ENCODE measurements around the gene ANK3.
"Not testable (repeated sequence)": the region's sequence is repeated elsewhere in the genome, so short reads cannot be mapped to it uniquely, and the experiment has no call there.

ANK3 gene

GRCh38 chr10:60292536-60292935 lies 97.1 kb downstream of the ANK3 start:
- not testable (repeated sequence) for H3K9ac ChIP-seq (ENCODE audit: low read length)

GRCh38 chr10:60291344-60291930 lies 98.2 kb downstream of the ANK3 start:
- no peak overlapping the region for H3K9ac ChIP-seq (ENCODE audit: low read length)
- no peak overlapping the region for H3K4me3 ChIP-seq (ENCODE audit: low read depth, low read length)
- H3K27ac ChIP-seq (ENCODE audit: low read depth, low read length), result no peak overlapping the region
- no peaks in the 10 kb centered on the region for H3K27me3 ChIP-seq (ENCODE audit: control insufficient read depth, insufficient read depth, low read length)
- no peaks in the 10 kb centered on the region; the same call in 1 of the 2 replicates for H3K4me1 ChIP-seq (ENCODE audit: control insufficient read depth, insufficient read depth, low read length)
- no peaks in the 10 kb centered on the region for H3K9me3 ChIP-seq (ENCODE audit: control insufficient read depth, insufficient read depth, low read depth, low read length)
- H3K36me3 ChIP-seq (ENCODE audit: control insufficient read depth, insufficient read depth, low read length), result no peaks in the 10 kb centered on the region

More at GRCh38 chr10:60292536-60292935, 97.1 kb downstream of the ANK3 start:
- H3K27me3 ChIP-seq (ENCODE audit: control insufficient read depth, insufficient read depth, low read length); H3K36me3 ChIP-seq (ENCODE audit: control insufficient read depth, insufficient read depth, low read length); H3K27ac ChIP-seq (ENCODE audit: low read depth, low read length); H3K4me3 ChIP-seq (ENCODE audit: low read depth, low read length); H3K4me1 ChIP-seq (ENCODE audit: control insufficient read depth, insufficient read depth, low read length); H3K9me3 ChIP-seq (ENCODE audit: control insufficient read depth, insufficient read depth, low read depth, low read length): not testable (repeated sequence)

- no peak overlapping the region for H3K27ac ChIP-seq (ENCODE audit: low read depth, low read length)
- H3K4me1 ChIP-seq (ENCODE audit: control insufficient read depth, insufficient read depth, low read length), result no peaks in the 10 kb centered on the region; the same call in 1 of the 2 replicates
- H3K4me3 ChIP-seq (ENCODE audit: low read depth, low read length), result no peak overlapping the region
- H3K36me3 ChIP-seq (ENCODE audit: control insufficient read depth, insufficient read depth, low read length), result no peaks in the 10 kb centered on the region
- no peaks in the 10 kb centered on the region for H3K27me3 ChIP-seq (ENCODE audit: control insufficient read depth, insufficient read depth, low read length)
- no peak overlapping the region for H3K9ac ChIP-seq (ENCODE audit: low read length)
- no peaks in the 10 kb centered on the region for H3K9me3 ChIP-seq (ENCODE audit: control insufficient read depth, insufficient read depth, low read depth, low read length)
Observed at GRCh38 chr10:60290558-60290957, 99.1 kb downstream of the ANK3 start.

GRCh38 chr10:60289800-60290199 lies 99.9 kb downstream of the ANK3 start:
- H3K36me3 ChIP-seq (ENCODE audit: control insufficient read depth, insufficient read depth, low read length), result no peaks in the 10 kb centered on the region
- no peak overlapping the region for H3K27ac ChIP-seq (ENCODE audit: low read depth, low read length)
- H3K4me1 ChIP-seq (ENCODE audit: control insufficient read depth, insufficient read depth, low read length), result no peaks in the 10 kb centered on the region; the same call in 1 of the 2 replicates
- no peak overlapping the region for H3K4me3 ChIP-seq (ENCODE audit: low read depth, low read length)
- H3K9me3 ChIP-seq (ENCODE audit: control insufficient read depth, insufficient read depth, low read depth, low read length), result no peaks in the 10 kb centered on the region
- H3K9ac ChIP-seq (ENCODE audit: low read length), result no peak overlapping the region
- H3K27me3 ChIP-seq (ENCODE audit: control insufficient read depth, insufficient read depth, low read length), result no peaks in the 10 kb centered on the region

DNA sequence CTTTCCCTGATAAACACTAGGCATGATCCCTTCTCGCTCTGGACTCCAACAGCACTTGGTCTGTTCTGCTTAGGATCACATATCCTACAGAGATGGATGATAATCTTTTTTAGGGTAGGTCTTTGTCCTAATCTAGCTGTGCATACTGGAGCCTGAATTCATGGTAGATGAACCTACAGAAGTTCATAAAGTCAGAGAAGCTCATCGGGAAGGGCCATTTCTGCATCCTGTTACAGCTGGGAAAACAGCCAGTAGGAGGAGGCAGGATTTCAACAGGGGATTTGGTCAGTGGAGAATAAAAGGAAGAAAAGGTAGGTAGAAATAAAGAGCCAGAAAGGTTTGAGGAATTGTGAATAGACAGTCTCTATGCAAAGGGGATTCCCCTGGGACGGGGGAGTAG lies 101.4 kb downstream of the ANK3 start:
- Histone ChIP-seq H3K27ac (ENCODE audit: low read depth, low read length) (no peak overlapping the region), H3K9me3 (ENCODE audit: control insufficient read depth, insufficient read depth, low read depth, low read length) (no peaks in the 10 kb centered on the region)

DNA sequence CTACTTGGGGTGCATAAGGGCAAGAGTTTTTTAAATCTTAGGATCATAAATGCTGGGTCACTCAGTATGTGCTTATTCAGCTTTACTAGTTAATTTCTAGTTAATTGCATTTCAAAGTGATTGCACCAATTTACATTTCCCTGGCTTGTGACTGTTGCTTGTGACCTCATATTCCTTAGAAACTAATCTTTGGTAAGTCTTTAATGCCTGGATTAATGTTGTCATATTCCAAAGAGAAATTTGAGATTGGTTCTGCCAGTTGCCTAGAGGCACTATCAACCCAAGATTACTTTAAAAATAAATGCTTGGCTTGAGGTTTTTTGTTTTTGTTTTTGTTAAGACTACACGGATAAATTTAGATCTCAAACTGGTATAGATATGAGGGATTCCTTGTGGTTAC lies 103.1 kb downstream of the ANK3 start:
- Histone ChIP-seq H3K36me3 (ENCODE audit: control insufficient read depth, insufficient read depth, low read length) (no peaks in the 10 kb centered on the region), H3K27me3 (ENCODE audit: control insufficient read depth, insufficient read depth, low read length) (no peaks in the 10 kb centered on the region), H3K9me3 (ENCODE audit: control insufficient read depth, insufficient read depth, low read depth, low read length) (no peaks in the 10 kb centered on the region), H3K4me3 (ENCODE audit: low read depth, low read length) (no peak overlapping the region), H3K4me1 (ENCODE audit: control insufficient read depth, insufficient read depth, low read length) (no peaks in the 10 kb centered on the region), H3K27ac (ENCODE audit: low read depth, low read length) (no peak overlapping the region), H3K9ac (ENCODE audit: low read length) (no peak overlapping the region)

More for the DNA sequence above, 101.4 kb downstream of the ANK3 start:
- H3K4me3 ChIP-seq (ENCODE audit: low read depth, low read length), result no peak overlapping the region
- H3K36me3 ChIP-seq (ENCODE audit: control insufficient read depth, insufficient read depth, low read length), result no peaks in the 10 kb centered on the region
- H3K4me1 ChIP-seq (ENCODE audit: control insufficient read depth, insufficient read depth, low read length), result no peaks in the 10 kb centered on the region; the same call in 1 of the 2 replicates
- no peak overlapping the region for H3K9ac ChIP-seq (ENCODE audit: low read length)
- no peaks in the 10 kb centered on the region for H3K27me3 ChIP-seq (ENCODE audit: control insufficient read depth, insufficient read depth, low read length)

DNA sequence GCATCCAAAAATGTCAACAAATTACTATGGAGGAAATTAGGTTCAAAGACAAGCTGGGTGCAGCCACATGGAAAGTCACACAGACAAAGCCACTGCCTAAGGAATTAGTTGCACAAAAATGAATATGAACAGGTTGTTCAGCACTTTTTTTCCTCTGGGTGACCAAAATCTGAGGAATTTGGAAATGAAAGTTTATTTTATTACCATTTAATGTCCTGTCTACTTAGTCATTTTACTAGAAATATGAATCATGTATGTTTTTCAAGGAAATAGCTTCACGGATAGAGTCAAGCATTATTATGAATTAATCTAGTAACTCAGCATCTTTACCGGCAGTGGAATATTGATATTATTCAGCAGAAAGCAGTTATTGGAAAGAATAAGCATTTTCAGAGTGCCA lies 106.3 kb downstream of the ANK3 start:
- Histone ChIP-seq H3K36me3 (ENCODE audit: control insufficient read depth, insufficient read depth, low read length) (no peaks in the 10 kb centered on the region), H3K9ac (ENCODE audit: low read length) (no peak overlapping the region), H3K27ac (ENCODE audit: low read depth, low read length) (no peak overlapping the region), H3K4me3 (ENCODE audit: low read depth, low read length) (no peak overlapping the region), H3K27me3 (ENCODE audit: control insufficient read depth, insufficient read depth, low read length) (no peaks in the 10 kb centered on the region), H3K9me3 (ENCODE audit: control insufficient read depth, insufficient read depth, low read depth, low read length) (no peaks in the 10 kb centered on the region), H3K4me1 (ENCODE audit: control insufficient read depth, insufficient read depth, low read length) (peaks cover 10% of the 10 kb centered on the region)

GRCh38 chr10:60282771-60283353 lies 106.8 kb downstream of the ANK3 start:
- H3K36me3 ChIP-seq (ENCODE audit: control insufficient read depth, insufficient read depth, low read length), result no peaks in the 10 kb centered on the region
- peaks cover 10% of the 10 kb centered on the region for H3K4me1 ChIP-seq (ENCODE audit: control insufficient read depth, insufficient read depth, low read length)
- no peak overlapping the region for H3K27ac ChIP-seq (ENCODE audit: low read depth, low read length)
- no peaks in the 10 kb centered on the region for H3K9me3 ChIP-seq (ENCODE audit: control insufficient read depth, insufficient read depth, low read depth, low read length)
- H3K27me3 ChIP-seq (ENCODE audit: control insufficient read depth, insufficient read depth, low read length), result no peaks in the 10 kb centered on the region
- no peak overlapping the region for H3K4me3 ChIP-seq (ENCODE audit: low read depth, low read length)
- no peak overlapping the region for H3K9ac ChIP-seq (ENCODE audit: low read length)

GRCh38 chr10:60281792-60282353 lies 107.8 kb downstream of the ANK3 start:
- Histone ChIP-seq H3K9me3 (ENCODE audit: control insufficient read depth, insufficient read depth, low read depth, low read length) (no peaks in the 10 kb centered on the region), H3K9ac (ENCODE audit: low read length) (no peak overlapping the region), H3K36me3 (ENCODE audit: control insufficient read depth, insufficient read depth, low read length) (no peaks in the 10 kb centered on the region), H3K27me3 (ENCODE audit: control insufficient read depth, insufficient read depth, low read length) (no peaks in the 10 kb centered on the region), H3K4me3 (ENCODE audit: low read depth, low read length) (no peak overlapping the region), H3K27ac (ENCODE audit: low read depth, low read length) (no peak overlapping the region), H3K4me1 (ENCODE audit: control insufficient read depth, insufficient read depth, low read length) (peaks cover 10% of the 10 kb centered on the region)

GRCh38 chr10:60281331-60281730 lies 108.3 kb downstream of the ANK3 start:
- Histone ChIP-seq H3K4me3 (ENCODE audit: low read depth, low read length) (no peak overlapping the region), H3K4me1 (ENCODE audit: control insufficient read depth, insufficient read depth, low read length) (peaks cover 10% of the 10 kb centered on the region), H3K9me3 (ENCODE audit: control insufficient read depth, insufficient read depth, low read depth, low read length) (no peaks in the 10 kb centered on the region), H3K9ac (ENCODE audit: low read length) (no peak overlapping the region), H3K36me3 (ENCODE audit: control insufficient read depth, insufficient read depth, low read length) (no peaks in the 10 kb centered on the region), H3K27me3 (ENCODE audit: control insufficient read depth, insufficient read depth, low read length) (no peaks in the 10 kb centered on the region), H3K27ac (ENCODE audit: low read depth, low read length) (no peak overlapping the region)

DNA sequence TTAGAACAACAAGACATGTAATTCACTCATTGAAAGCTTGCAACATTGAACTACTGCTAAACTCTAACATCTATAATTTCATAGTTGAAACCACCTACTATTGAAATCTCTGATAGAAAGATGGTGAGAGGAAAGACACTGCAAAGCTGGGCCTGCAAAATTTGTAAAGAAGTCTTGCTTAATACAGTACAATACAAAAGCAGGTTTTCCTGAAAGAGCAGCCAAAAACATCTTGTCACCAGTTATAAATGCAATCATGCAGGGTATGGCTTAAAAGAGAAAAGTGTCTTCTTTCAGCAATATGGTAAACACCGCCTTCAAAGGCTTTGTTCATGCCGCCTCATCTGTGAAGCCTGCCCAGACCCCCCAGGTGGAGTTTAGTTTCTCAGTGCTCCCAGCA lies 109.2 kb downstream of the ANK3 start:
- H3K4me1 ChIP-seq (ENCODE audit: control insufficient read depth, insufficient read depth, low read length), result peaks cover 10% of the 10 kb centered on the region
- H3K27ac ChIP-seq (ENCODE audit: low read depth, low read length), result 0 out of 2 replicates have a peak overlapping the region, but pooled peaks have one; percentile 26

More for the DNA sequence above, 109.2 kb downstream of the ANK3 start:
- Histone ChIP-seq H3K9me3 (ENCODE audit: control insufficient read depth, insufficient read depth, low read depth, low read length) (no peaks in the 10 kb centered on the region), H3K4me3 (ENCODE audit: low read depth, low read length) (no peak overlapping the region), H3K36me3 (ENCODE audit: control insufficient read depth, insufficient read depth, low read length) (no peaks in the 10 kb centered on the region), H3K27me3 (ENCODE audit: control insufficient read depth, insufficient read depth, low read length) (no peaks in the 10 kb centered on the region), H3K9ac (ENCODE audit: low read length) (no peak overlapping the region)
